ENCODE results near the gene ALOXE3. TPM values are rescaled to one million over a fixed set of nuclear protein-coding genes. Genes with fewer than 3 reads are reported as not detected.
A peak's percentile ranks its signal among the peaks of the same experiment; 100 is the strongest.

ALOXE3 gene
- total and polyA plus RNA-seq, 2 donors from 2014 or later, result not detected

DNA sequence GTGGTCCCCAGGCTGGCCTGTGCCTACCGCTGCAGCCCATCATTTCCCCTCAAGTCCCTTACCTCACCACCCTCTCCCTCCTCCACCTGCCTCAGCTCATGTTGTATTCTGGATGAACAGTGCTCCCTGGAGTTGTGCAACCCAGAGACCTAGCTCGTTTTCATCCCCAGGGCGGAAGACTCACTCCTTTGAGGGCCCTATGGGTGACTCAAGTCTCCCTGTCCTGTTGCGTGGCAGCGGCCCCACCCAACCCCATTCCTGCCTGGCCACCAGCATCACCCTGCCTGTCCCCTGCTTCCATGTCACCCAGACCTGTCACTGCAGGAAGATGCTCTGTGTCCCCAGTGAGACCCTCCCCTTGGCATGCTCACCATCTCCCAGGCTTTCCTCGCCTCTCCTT is 34.1 kb downstream of the ALOXE3 start:
- intact Hi-C loops (cut with DNase I), result no loop called here
- no peak for TF ChIP-seq CTCF (IDR thresholded peaks at IDR 0.05; ENCODE audit: borderline replicate concordance, extremely low read depth, insufficient read depth)
- no peak for FAIRE-seq
- no peak overlapping the region for H3K27ac ChIP-seq (ENCODE audit: low read depth in 2 of 2, low read length in 2 of 2)
- H3K4me1 ChIP-seq (ENCODE audit: control insufficient read depth in 2 of 3, insufficient read depth in 2 of 3, low read depth in 1 of 3, low read length in 3 of 3), result peaks cover 0 to 5% (median 0%) of the 10 kb centered on the region in 3 donors
- H3K4me3 ChIP-seq (ENCODE audit: low read length in 3 of 3), result no peak overlapping the region
- H3K9ac ChIP-seq (ENCODE audit: low read length in 3 of 3), result no peak overlapping the region
- peaks cover 7% of the 10 kb centered on the region for H3K27me3 ChIP-seq (ENCODE audit: control insufficient read depth, insufficient read depth, low read length)
- no peaks in the 10 kb centered on the region for H3K36me3 ChIP-seq (ENCODE audit: control insufficient read depth in 2 of 3, insufficient read depth in 3 of 3, low read length in 3 of 3)
- no peaks in the 10 kb centered on the region for H3K9me3 ChIP-seq (ENCODE audit: control insufficient read depth in 2 of 3, insufficient read depth in 1 of 3, low read length in 3 of 3)
- DNase-seq, result peak in 1 of 5 donors; percentile 53

- FAIRE-seq, result no peak
- no peaks in the 10 kb centered on the region for H3K36me3 ChIP-seq (ENCODE audit: control insufficient read depth in 2 of 3, insufficient read depth in 3 of 3, low read length in 3 of 3)
- no peak overlapping the region for H3K4me3 ChIP-seq (ENCODE audit: low read length in 3 of 3)
- no peak for TF ChIP-seq CTCF (IDR thresholded peaks at IDR 0.05; ENCODE audit: borderline replicate concordance, extremely low read depth, insufficient read depth)
- H3K9ac ChIP-seq (ENCODE audit: low read length in 3 of 3), result no peak overlapping the region
- intact Hi-C loops (cut with DNase I), result no loop called here
- H3K27ac ChIP-seq (ENCODE audit: low read depth in 2 of 2, low read length in 2 of 2), result no peak overlapping the region
- H3K27me3 ChIP-seq (ENCODE audit: control insufficient read depth, insufficient read depth, low read length), result peaks cover 9% of the 10 kb centered on the region
- H3K4me1 ChIP-seq (ENCODE audit: control insufficient read depth in 2 of 3, insufficient read depth in 2 of 3, low read depth in 1 of 3, low read length in 3 of 3), result peaks cover 0 to 7% (median 0%) of the 10 kb centered on the region in 3 donors
- no peak for DNase-seq
- no peaks in the 10 kb centered on the region for H3K9me3 ChIP-seq (ENCODE audit: control insufficient read depth in 2 of 3, insufficient read depth in 1 of 3, low read length in 3 of 3)
Observed at GRCh38 chr17:8082292-8082691, 36.0 kb downstream of the ALOXE3 start.

- Histone ChIP-seq H3K27ac (ENCODE audit: low read depth in 2 of 2, low read length in 2 of 2) (no peak overlapping the region), H3K9me3 (ENCODE audit: control insufficient read depth in 2 of 3, insufficient read depth in 1 of 3, low read length in 3 of 3) (no peaks in the 10 kb centered on the region), H3K4me1 (ENCODE audit: control insufficient read depth in 2 of 3, insufficient read depth in 2 of 3, low read depth in 1 of 3, low read length in 3 of 3) (peaks cover 0 to 7% (median 0%) of the 10 kb centered on the region in 3 donors), H3K27me3 (ENCODE audit: control insufficient read depth, insufficient read depth, low read length) (peaks cover 9% of the 10 kb centered on the region), H3K36me3 (ENCODE audit: control insufficient read depth in 2 of 3, insufficient read depth in 3 of 3, low read length in 3 of 3) (no peaks in the 10 kb centered on the region), H3K4me3 (ENCODE audit: low read length in 3 of 3) (no peak overlapping the region), H3K9ac (ENCODE audit: low read length in 3 of 3) (no peak overlapping the region)
- DNase-seq (no peak), FAIRE-seq (no peak)
- no peak for TF ChIP-seq CTCF (IDR thresholded peaks at IDR 0.05; ENCODE audit: borderline replicate concordance, extremely low read depth, insufficient read depth)
- intact Hi-C loops (cut with DNase I), result no loop called here
Observed at GRCh38 chr17:8081876-8082275, 36.4 kb downstream of the ALOXE3 start.

DNA sequence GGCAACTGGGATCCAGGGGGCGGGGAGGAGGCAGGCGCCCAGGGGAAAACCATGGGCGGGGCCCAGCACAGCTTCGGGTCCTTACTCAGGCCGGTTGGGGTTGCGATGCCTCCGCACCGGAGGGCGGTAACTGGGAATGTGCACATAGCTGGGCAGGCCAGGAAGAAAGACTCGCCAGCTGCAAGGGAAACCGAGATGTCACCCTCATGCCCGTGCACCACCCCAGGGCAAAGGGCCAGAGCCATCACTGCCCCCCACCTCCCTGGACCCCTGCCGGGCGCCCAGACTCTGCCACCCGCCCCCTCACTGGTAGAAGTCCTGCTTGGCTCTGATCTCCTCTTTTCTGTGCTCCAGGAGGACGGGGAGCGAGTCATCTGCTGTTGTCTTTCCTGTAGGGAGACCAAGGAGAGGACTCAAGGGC is 37.5 kb downstream of the ALOXE3 start:
- Histone ChIP-seq H3K9ac (ENCODE audit: low read length in 3 of 3) (no peak overlapping the region), H3K36me3 (ENCODE audit: control insufficient read depth in 2 of 3, insufficient read depth in 3 of 3, low read length in 3 of 3) (no peaks in the 10 kb centered on the region), H3K4me1 (ENCODE audit: control insufficient read depth in 2 of 3, insufficient read depth in 2 of 3, low read depth in 1 of 3, low read length in 3 of 3) (peaks cover 0 to 7% (median 0%) of the 10 kb centered on the region in 3 donors), H3K4me3 (ENCODE audit: low read length in 3 of 3) (no peak overlapping the region), H3K27ac (ENCODE audit: low read depth in 2 of 2, low read length in 2 of 2) (no peak overlapping the region), H3K27me3 (ENCODE audit: control insufficient read depth, insufficient read depth, low read length) (peaks cover 9% of the 10 kb centered on the region), H3K9me3 (ENCODE audit: control insufficient read depth in 2 of 3, insufficient read depth in 1 of 3, low read length in 3 of 3) (no peaks in the 10 kb centered on the region)
- no peak for TF ChIP-seq CTCF (IDR thresholded peaks at IDR 0.05; ENCODE audit: borderline replicate concordance, extremely low read depth, insufficient read depth)
- intact Hi-C loops (cut with DNase I), result no loop called here
- FAIRE-seq (no peak), DNase-seq (peak in 1 of 5 donors; percentile 69)
